HepG2 (cell line): Measurements from ENCODE around the gene NEK8. TPM values are rescaled to one million over a fixed set of nuclear protein-coding genes. Genes with fewer than 3 reads are reported as not detected.

Experiments used
- ATAC-seq: fragments of 200-7000 bp; cut with Tn5 transposase; 3 replicates; pipeline ENCODE4 v1.9.1; 2020; ENCODE audit warnings: mild to moderate bottlenecking, moderate library complexity
- BruUV-seq: library from RNA; stranded (reverse); fragments of 400-500 nt; replicated peaks from 2 replicates; lab custom pipeline; 2021; lab: Mats Ljungman, UMichigan
- CTCF ChIA-PET: fragments of 300-600 bp; formaldehyde crosslinking; extraction: SDS; loops from one replicate; lab custom pipeline; 2021; ENCODE audit warnings: low total read pairs, inconsistent platforms, low intra/inter-chr PET ratio; lab: Yijun Ruan, JAX
- POLR2A ChIA-PET: fragments of 350-600 bp; sonication (Branson Sonifier 250); formaldehyde crosslinking; loops from one replicate; lab custom pipeline; 2020; ENCODE audit warnings: antibody characterized with exemption, inconsistent platforms; lab: Yijun Ruan, JAX
- DNase-seq: peaks from one replicate; pipeline ENCODE4 v3.0.0-alpha.2; 2015; ENCODE audit warnings: low spot score
- FAIRE-seq: peaks from 3 replicates; lab custom pipeline; 2011; peaks lifted over from hg19 to GRCh38; lab: Jason Lieb, UNC
- H2AFZ ChIP-seq: one replicate; pipeline ENCODE4 v1.6.1; 2011; ENCODE audit warnings: low read length, inconsistent platforms
- H3K27ac ChIP-seq: fragments of 300-600 bp; 3 replicates; pipeline ENCODE4 v1.8.0; 2011; ENCODE audit warnings: mixed run types, mild to moderate bottlenecking, mixed read lengths, low read length, inconsistent platforms; ENCODE audit not compliant: insufficient read depth; ENCODE audit errors: extremely low read length
- H3K27me3 ChIP-seq, 2 experiments: fragments of 200-600 bp in 1 of 2; 2 replicates in 1 of 2; 3 replicates in 1 of 2; pipeline versions ENCODE4 v1.6.0 to v1.8.0; 2011; ENCODE audit warnings: low read length in 2 of 2, mild to moderate bottlenecking in 2 of 2, moderate library complexity in 2 of 2, inconsistent platforms in 1 of 2; ENCODE audit not compliant: insufficient read depth in 2 of 2, control insufficient read depth in 1 of 2
- H3K36me3 ChIP-seq, 2 experiments: fragments of 200-600 bp in 1 of 2; replicated peaks in 1 of 2; 2 replicates in 1 of 2; 3 replicates in 1 of 2; pipeline versions ENCODE4 v1.5.1 to v1.8.0; 2011; ENCODE audit warnings: low read length in 2 of 2, inconsistent platforms in 1 of 2; ENCODE audit not compliant: insufficient read depth in 2 of 2, control insufficient read depth in 1 of 2
- H3K4me1 ChIP-seq: 2 replicates; pipeline ENCODE4 v1.5.1; 2012; ENCODE audit warnings: low read length, inconsistent platforms; ENCODE audit not compliant: insufficient read depth
- H3K4me2 ChIP-seq: 2 replicates; pipeline ENCODE4 v1.6.0; 2011; ENCODE audit warnings: low read depth, low read length, inconsistent platforms
- H3K4me3 ChIP-seq, 3 experiments: fragments of 200-600 bp in 1 of 3; sonication (generic), shearing (Covaris generic) in 1 of 3; replicated peaks in 1 of 3; 2 replicates each; pipeline ENCODE4 v1.5.1; 2011 to 2016; ENCODE audit warnings: low read length in 3 of 3, inconsistent platforms in 2 of 3, low read depth in 2 of 3, mild to moderate bottlenecking in 2 of 3, control low read depth in 1 of 3, mixed read lengths in 1 of 3; ENCODE audit not compliant: insufficient read depth in 1 of 3
- H3K79me2 ChIP-seq: one replicate; pipeline ENCODE4 v1.6.1; 2011; ENCODE audit warnings: low read length, inconsistent platforms; ENCODE audit not compliant: insufficient read depth
- H3K9ac ChIP-seq: 2 replicates; pipeline ENCODE4 v1.6.0; 2011; ENCODE audit warnings: mild to moderate bottlenecking, low read depth, low read length, inconsistent platforms; ENCODE audit not compliant: insufficient read depth
- H3K9me3 ChIP-seq: 2 replicates; pipeline ENCODE4 v1.5.1; 2012; ENCODE audit warnings: mild to moderate bottlenecking, low read length
- H4K20me1 ChIP-seq: 2 replicates; pipeline ENCODE4 v1.6.0; 2011; ENCODE audit warnings: inconsistent platforms, mild to moderate bottlenecking, low read length, moderate library complexity; ENCODE audit not compliant: insufficient read depth
- ARID4A ChIP-seq: sonication (generic); formaldehyde crosslinking; IDR thresholded peaks from 2 replicates; pipeline ENCODE4 v1.5.0; 2020; ENCODE audit warnings: mild to moderate bottlenecking, missing genetic modification reagents, borderline replicate concordance
- ZNF230 ChIP-seq: sonication (generic); formaldehyde crosslinking; IDR thresholded peaks from 2 replicates; pipeline ENCODE4 v1.4.0; 2020; ENCODE audit warnings: mild to moderate bottlenecking, missing genetic modification reagents
- ZNF83 ChIP-seq: sonication (generic); formaldehyde crosslinking; IDR thresholded peaks from 2 replicates; pipeline ENCODE4 v1.4.0; 2020; ENCODE audit warnings: missing genetic modification reagents, mild to moderate bottlenecking, borderline replicate concordance
- WGBS: methylation state at CpG from one replicate; pipeline ENCODE4 v1.1.6; 2017; ENCODE audit warnings: low lambda C conversion rate; 5-methylcytosine and 5-hydroxymethylcytosine counted together
- in situ Hi-C: cut with HindIII; loops from 2 replicates; pipeline ENCODE4 v1.10.0; 2017; ENCODE audit warnings: low pct_unique_long_range_greater_than_20kb; ENCODE audit not compliant: extremely low pct_ligation_motif_present
- intact Hi-C: fragments of 100-400 bp; cut with micrococcal nuclease; formaldehyde crosslinking; loops from one replicate; pipeline ENCODE4 v1.10.0; 2022; ENCODE audit not compliant: unreplicated experiment
- polyA plus RNA-seq, 8 experiments: library from polyadenylated mRNA; depleted of rRNA in 3 of 8; stranded (reverse) in 7 of 8; unstranded in 1 of 8; fragments of >200 nt; fragmentation: Illumina TruSeq in 4 of 8; extraction: Trizol in 4 of 8; gene quantifications; 2 replicates each; pipeline versions ENCODE4 v1.2.1 to v1.2.3, GENCODE V29; 2011 to 2016; ENCODE audit warnings: low read depth in 4 of 8, missing spikeins in 1 of 8, mixed read lengths in 1 of 8; ENCODE audit not compliant: insufficient read depth in 1 of 8
- total RNA-seq, 5 experiments: library from RNA; depleted of rRNA; stranded (reverse); fragments of >200 nt; fragmentation: Illumina TruSeq; extraction: Trizol; gene quantifications; 2 replicates each; pipeline ENCODE4 v1.2.3, GENCODE V29; 2016; ENCODE audit warnings: low read depth in 1 of 5

Gene NEK8
- total and polyA plus RNA-seq, 2 of the 13 experiments (the other 11 are each of a cell fraction or from before 2014, with no cell fraction given): 5.8 to 13.5 TPM

GRCh38 chr17:28712705-28713415 is 15.7 kb upstream of the NEK8 start:
- intact Hi-C loops (no loop called here), in situ Hi-C loops (no loop called here)

More at GRCh38 chr17:28712705-28713415, 15.7 kb upstream of the NEK8 start:
- POLR2A ChIA-PET: interaction anchor here (3.5 to 10.1 kb wide), 3 partner anchors 12 to 15 kb away, joined by 19 to 145 read pairs (median 45); partner anchors contain the start of genes NEK8 and TLCD1
- peaks cover 47% of the 10 kb centered on the region for H3K4me1 ChIP-seq
- no peaks in the 10 kb centered on the region for H3K79me2 ChIP-seq
- no peaks in the 10 kb centered on the region for H3K36me3 ChIP-seq
- H2AFZ ChIP-seq: no peak overlapping the region
- H3K9me3 ChIP-seq: no peaks in the 10 kb centered on the region
- 0 out of 6 replicates have a peak overlapping the region, but pooled peaks of 1 of the 3 experiments have one; percentile 4 for H3K4me3 ChIP-seq
- ATAC-seq: no peak
- TF ChIP-seq ARID4A: 0 out of 2 replicates have a peak, but pooled peaks have one; percentile 18
- no peak for TF ChIP-seq ZNF83 (CRISPR knock-in tag)
- TF ChIP-seq ZNF230 (CRISPR knock-in tag): no peak
- H3K27me3 ChIP-seq: peaks cover 2 to 3% of the 10 kb centered on the region in 2 experiments; a peak in 2 of 5 replicates
- H4K20me1 ChIP-seq: no peaks in the 10 kb centered on the region
- 48% methylated on average over 7 of the region's 7 CpGs for WGBS
- no peak for FAIRE-seq
- H3K9ac ChIP-seq: 0 out of 2 replicates have a peak overlapping the region, but pooled peaks have one; percentile 2
- CTCF ChIA-PET: interaction anchor here (0.6 kb wide), 1 partner anchor 37 kb away, joined by 3 read pairs; no protein-coding TSS in a partner anchor
- DNase-seq: no peak
- BruUV-seq: no TSS peak
- H3K27ac ChIP-seq: no peak overlapping the region
- H3K4me2 ChIP-seq: no peak overlapping the region; the same call in 1 of the 2 replicates
